Activated CD8-positive, alpha-beta memory T cell treated with anti-CD3 and anti-CD28 coated beads, Interleukin-2, amount 50 U/mL, for 1 hour (primary cell): Measurements from ENCODE around the gene LMF1.
A peak's percentile ranks its signal among the peaks of the same experiment; 100 is the strongest.

Experiments
- DNase-seq: peaks from one replicate; pipeline ENCODE4 v3.0.0-alpha.2; 2020; ENCODE audit errors: extremely low read depth

The LMF1 gene

DNA sequence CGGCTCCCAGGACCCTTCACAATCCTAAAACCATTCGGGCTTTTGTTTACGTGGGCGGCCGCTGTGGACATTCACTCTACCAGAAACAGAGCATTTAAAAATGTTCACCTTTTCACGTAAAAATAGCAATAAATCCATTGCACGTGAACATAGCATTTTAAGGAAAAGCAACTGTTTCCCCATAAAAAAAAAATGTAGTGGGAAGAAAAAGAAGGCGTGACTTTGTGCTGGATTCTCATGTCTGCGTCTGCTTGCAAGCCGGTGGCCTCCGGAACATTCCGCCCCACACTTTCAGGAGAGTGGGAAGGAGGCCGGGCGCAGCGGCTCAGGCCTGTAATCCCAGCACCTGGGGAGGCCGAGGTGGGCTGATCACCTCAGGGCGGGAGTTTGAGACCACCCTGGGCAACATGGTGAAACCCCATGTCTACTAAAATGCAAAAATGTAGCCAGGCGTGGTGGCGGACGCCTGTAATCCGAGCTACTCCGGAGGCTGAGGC lies 156.8 kb downstream of the LMF1 start:
- no peak for DNase-seq

DNA sequence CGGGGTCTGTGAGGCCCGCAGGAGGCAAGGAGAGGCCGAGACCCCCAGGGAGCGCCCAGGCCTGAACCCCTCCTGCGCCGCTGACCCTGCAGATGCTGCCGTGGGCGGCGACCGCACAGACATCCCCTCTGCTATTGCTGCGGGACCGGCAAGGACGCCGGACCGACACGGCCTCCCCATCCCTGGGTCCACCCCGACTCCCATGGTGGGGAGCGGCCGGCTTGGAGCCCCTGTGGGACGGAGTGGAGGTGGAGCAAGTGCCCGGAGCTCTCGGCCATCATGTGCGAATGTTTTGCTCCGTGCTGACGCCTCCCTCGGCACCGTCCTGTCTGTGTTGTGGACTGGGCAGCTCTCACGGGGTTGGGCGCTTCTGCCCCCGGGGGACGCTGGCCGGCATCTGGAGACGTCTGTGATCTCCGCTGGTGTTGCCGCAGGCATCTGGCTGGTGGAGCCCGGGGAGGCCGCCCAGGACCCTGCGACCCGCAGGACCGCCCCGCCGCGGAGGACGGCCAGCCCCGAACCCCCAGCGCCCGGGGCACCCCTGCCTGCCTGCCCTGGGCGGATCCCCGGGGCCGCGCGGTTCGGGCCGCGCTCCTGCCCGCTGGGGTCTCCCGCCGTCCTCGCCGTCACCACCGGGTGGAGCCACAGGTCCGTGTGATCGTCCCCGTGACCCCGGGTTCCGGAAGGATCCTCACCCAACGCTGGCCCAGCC lies 157.4 kb downstream of the LMF1 start:
- DNase-seq, result peak; percentile 8

DNA sequence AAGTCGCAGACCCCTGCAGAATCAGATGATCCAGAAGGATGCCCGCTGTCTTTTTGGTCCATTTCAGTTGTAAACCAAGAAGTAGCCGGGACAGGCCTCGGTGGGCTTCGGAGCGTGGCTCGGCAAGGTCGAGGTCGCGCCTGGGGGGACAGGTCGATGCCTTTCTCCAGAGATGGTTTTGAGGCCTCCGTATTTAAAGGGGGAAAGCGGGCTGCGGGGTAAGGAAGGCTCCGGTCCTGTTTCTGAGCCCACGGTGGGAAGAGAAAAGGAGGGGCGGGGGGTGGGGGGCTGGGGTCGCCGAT lies 162.7 kb downstream of the LMF1 start:
- no peak for DNase-seq

DNA sequence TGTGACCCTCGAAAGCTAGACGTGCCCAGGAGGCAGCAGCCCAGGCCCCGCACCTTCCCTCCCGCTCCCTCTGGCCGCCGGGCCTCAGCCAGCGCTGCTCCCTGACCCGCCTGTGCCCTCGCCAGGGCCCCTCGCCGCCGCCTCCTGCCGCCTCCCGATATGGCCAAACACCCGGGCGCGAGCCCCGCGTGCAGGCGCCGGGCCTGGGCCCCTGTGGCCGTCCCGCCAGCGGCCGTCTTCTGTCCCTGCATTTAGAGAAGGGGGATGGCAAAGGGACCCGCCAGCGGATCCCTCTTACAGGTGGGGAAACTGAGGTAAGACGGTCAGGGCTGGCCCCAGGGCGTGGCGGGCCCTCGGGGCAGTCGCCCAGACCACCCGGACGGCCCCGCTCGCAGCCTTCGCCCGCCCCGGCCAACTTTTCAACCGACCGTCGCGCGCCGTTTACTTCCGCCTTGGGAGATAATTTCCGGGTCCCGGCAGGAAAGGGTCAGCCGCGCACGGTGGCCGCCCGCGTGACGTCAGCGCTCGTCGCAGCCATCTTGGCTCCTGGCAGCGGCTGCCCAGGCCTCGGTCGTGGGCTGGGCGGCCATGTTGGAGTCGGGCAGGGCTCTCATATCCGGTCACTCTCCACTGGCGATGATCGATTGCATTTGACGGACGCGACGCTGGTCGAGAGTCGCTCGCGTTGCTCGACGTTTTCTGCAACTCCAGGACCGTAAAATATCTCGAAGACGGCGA lies 163.3 kb downstream of the LMF1 start:
- peak; percentile 55 for DNase-seq

DNA sequence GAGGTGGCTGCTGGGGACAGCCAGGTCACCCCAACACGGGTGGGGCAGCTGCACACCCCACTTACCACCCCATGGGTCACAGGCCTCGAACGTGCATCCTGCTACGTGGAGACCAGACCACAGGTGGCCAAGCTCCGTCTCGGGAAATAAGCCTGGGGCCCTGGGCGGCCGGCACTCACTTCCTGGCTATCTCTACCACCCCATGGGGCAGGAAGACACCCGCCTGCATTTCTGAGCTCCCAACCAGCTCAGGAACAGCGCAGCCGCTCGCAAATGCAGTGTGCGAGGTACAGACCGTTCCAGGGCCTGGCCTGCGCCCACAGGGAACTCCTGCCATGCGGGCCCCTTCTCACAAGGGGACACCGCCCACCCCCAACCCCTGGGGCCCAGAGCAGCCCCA lies 165.3 kb downstream of the LMF1 start:
- no peak for DNase-seq

DNA sequence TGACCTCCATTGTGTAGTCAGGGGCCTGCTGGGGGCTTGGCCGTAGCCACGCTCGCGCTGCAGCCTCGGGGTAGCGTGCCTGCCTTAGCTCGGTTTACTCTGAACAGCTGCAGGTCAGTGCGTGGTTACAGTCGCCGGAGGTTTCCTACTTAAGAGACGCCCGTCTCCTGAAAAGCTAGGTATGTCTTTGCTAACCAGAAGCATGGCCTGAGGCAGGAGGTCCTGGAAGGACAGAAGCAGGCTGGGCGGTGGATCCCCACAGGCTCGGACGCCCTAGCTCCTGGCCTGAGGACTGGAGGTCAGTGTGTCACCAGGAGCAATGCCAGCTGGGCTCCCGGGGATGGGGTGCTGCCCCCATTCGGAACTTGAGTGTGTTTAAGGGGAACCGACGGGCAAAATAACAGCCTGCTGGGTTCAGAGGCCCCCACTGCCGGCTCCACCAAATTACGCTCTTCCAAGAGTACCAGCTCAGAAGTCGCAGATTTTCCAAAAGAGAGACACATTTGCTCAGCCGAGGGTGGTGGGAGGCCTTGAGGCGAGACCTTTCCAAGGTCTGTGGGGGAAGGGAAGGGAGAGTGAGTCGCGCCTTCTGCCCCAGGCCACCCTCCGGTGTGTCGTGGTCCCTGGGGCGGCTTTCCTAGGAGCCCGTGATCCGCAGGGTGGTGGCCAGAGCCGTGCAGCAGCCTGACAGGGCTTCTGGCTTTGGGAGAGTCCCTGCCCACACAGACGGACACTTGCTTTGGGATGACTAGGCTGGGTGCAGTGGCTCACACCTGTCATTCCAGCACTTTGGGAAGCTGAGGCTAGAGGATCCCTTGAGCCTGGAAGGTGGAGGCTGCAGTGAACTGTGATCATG lies 166.4 kb downstream of the LMF1 start:
- no peak for DNase-seq

DNA sequence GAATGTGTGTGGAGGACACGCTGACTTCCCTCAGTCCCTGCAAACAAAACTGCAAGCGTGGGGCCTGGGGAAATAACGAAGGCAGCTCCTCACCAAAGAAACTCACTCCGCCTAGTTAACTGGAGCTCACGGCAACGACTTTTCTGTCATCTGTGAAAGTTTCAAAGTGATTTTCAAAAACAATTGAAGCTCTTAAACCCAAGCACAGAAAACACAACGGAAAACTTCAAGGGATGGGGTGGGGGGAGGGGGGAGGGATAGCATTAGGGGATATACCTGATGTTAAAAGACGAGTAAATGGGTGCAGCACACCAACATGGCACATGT lies 167.1 kb downstream of the LMF1 start:
- DNase-seq, result no peak
